CD4-positive, alpha-beta T cell (primary cell): ENCODE results near the gene HDAC4. TPM values are rescaled to one million over a fixed set of nuclear protein-coding genes. Genes with fewer than 3 reads are reported as not detected.

Source experiments
- ATAC-seq: fragments of 200-7000 bp; cut with Tn5 transposase; one replicate; pipeline ENCODE4 v1.10.0; 2022; ENCODE audit warnings: mild to moderate bottlenecking; ENCODE audit not compliant: poor library complexity
- CTCF ChIA-PET: fragments of 350-600 bp; sonication (Branson Sonifier 250); formaldehyde crosslinking; loops from one replicate; lab custom pipeline; 2021; ENCODE audit warnings: antibody characterized with exemption, inconsistent platforms; lab: Charles Lee
- POLR2A ChIA-PET: fragments of 350-600 bp; sonication (Branson Sonifier 250); formaldehyde crosslinking; loops from one replicate; lab custom pipeline; 2021; ENCODE audit warnings: antibody characterized with exemption, inconsistent platforms; lab: Charles Lee
- DNase-seq, 14 experiments: peaks; one replicate each; pipeline ENCODE4 v3.0.0-alpha.2; 2013 to 2020; ENCODE audit warnings: mixed read lengths in 2 of 14
- H3K27ac ChIP-seq, 2 donors: one replicate each; pipeline versions ENCODE4 v1.5.1 to v1.7.0; 2013; ENCODE audit warnings: low read length in 2 of 2, low read depth in 1 of 2, mild to moderate bottlenecking in 1 of 2
- H3K27me3 ChIP-seq, 2 experiments: 1 replicate in 1 of 2; 2 replicates in 1 of 2; pipeline versions ENCODE4 v1.6.1 to v1.7.0; 2013; ENCODE audit warnings: low read length in 2 of 2, control low read depth in 1 of 2, mild to moderate bottlenecking in 1 of 2, moderate library complexity in 1 of 2; ENCODE audit not compliant: insufficient read depth in 2 of 2, control insufficient read depth in 1 of 2
- H3K36me3 ChIP-seq: one replicate; pipeline ENCODE4 v1.6.1; 2013; ENCODE audit warnings: low read length, control low read depth; ENCODE audit not compliant: insufficient read depth
- H3K4me1 ChIP-seq: one replicate; pipeline ENCODE4 v1.6.1; 2013; ENCODE audit warnings: low read length, control low read depth; ENCODE audit not compliant: insufficient read depth
- H3K4me3 ChIP-seq: one replicate; pipeline ENCODE4 v1.5.1; 2013; ENCODE audit warnings: mild to moderate bottlenecking, low read length, moderate library complexity
- H3K9me3 ChIP-seq, 2 experiments: 1 replicate in 1 of 2; 2 replicates in 1 of 2; pipeline versions ENCODE4 v1.6.1 to v1.7.0; 2013; ENCODE audit warnings: low read length in 2 of 2, mild to moderate bottlenecking in 2 of 2, control low read depth in 1 of 2, moderate library complexity in 1 of 2; ENCODE audit not compliant: control insufficient read depth in 1 of 2, insufficient read depth in 1 of 2
- H3K27ac Mint-ChIP-seq: one replicate; pipeline ENCODE4 v1.8.0; 2020; ENCODE audit warnings: mixed read lengths
- H3K27me3 Mint-ChIP-seq: one replicate; pipeline ENCODE4 v1.8.0; 2021; ENCODE audit warnings: mixed read lengths
- H3K36me3 Mint-ChIP-seq: one replicate; pipeline ENCODE4 v1.8.0; 2021; ENCODE audit warnings: low read depth, mixed read lengths
- H3K4me1 Mint-ChIP-seq: one replicate; pipeline ENCODE4 v1.8.0; 2021; ENCODE audit warnings: low read depth, mixed read lengths
- H3K4me3 Mint-ChIP-seq: one replicate; pipeline ENCODE4 v1.8.0; 2020; ENCODE audit warnings: mild to moderate bottlenecking, mixed read lengths
- H3K9me3 Mint-ChIP-seq: one replicate; pipeline ENCODE4 v1.8.0; 2020; ENCODE audit warnings: mixed read lengths
- intact Hi-C, 2 experiments: fragments of 100-400 bp; cut with DNase I in 1 of 2; cut with micrococcal nuclease in 1 of 2; formaldehyde crosslinking; loops; one replicate each; pipeline versions ENCODE4 v1.15.1 to v1.9.0; 2023 to 2025; cut with DNase I, micrococcal nuclease
- total RNA-seq, 174 experiments: library from RNA in 2 of 174; stranded (reverse) in 2 of 174; gene quantifications; one replicate each; pipeline ENCODE4 v1.2.3 and lab custom pipeline; 2021 to 2026
- TF ChIP-seq, protein P1 (sequence below): fragments of 200-600 bp; IDR thresholded peaks from one replicate; pipeline ENCODE4 v1.8.0; 2022; ENCODE audit warnings: antibody characterized with exemption, mild to moderate bottlenecking

Gene HDAC4
- total RNA-seq, 2 experiments from 2014 or later = 45.3 to 49.2 TPM

DNA sequence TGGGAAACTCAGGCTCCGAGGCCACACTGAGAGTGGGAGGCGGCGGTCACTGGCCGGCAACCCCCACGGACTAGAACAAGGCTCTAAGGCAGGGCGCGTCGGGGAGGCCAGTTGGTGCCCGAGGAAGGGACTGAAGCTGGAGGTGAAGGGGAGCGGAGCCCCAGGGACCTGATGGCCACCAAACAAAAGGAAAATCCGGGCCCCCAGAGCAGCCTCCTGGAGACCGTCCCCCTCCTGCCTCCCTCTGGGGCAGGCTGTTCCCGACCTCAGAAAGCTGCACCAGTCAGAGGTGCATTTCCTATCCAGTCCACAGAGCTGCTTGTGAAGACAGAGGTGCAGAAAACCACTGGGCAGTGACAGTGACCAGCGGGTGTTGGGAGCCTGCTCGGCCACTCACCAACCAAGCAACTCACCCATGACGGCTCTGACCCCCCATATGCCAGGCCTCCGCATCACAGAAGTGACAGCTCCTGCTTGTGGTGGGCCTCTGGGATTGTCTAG lies 380.2 kb downstream of the HDAC4 start:
- CTCF ChIA-PET = no interaction called here
- Histone ChIP-seq H3K4me3 (no peak overlapping the region), H3K4me1 (no peaks in the 10 kb centered on the region), H3K36me3 (no peaks in the 10 kb centered on the region), H3K9me3 (peaks cover 0 to 10% of the 10 kb centered on the region in 2 experiments), H3K27me3 (peaks cover 0 to 4% of the 10 kb centered on the region in 2 experiments), H3K27ac (no peak overlapping the region)
- POLR2A ChIA-PET = no interaction called here
- Mint-ChIP-seq H3K27me3 (peaks cover 21% of the 10 kb centered on the region), H3K36me3 (no peaks in the 10 kb centered on the region), H3K4me1 (no peaks in the 10 kb centered on the region), H3K9me3 (no peaks in the 10 kb centered on the region), H3K4me3 (no peak overlapping the region), H3K27ac (no peak overlapping the region)
- no peak for ATAC-seq
- TF ChIP-seq, protein P1, sequence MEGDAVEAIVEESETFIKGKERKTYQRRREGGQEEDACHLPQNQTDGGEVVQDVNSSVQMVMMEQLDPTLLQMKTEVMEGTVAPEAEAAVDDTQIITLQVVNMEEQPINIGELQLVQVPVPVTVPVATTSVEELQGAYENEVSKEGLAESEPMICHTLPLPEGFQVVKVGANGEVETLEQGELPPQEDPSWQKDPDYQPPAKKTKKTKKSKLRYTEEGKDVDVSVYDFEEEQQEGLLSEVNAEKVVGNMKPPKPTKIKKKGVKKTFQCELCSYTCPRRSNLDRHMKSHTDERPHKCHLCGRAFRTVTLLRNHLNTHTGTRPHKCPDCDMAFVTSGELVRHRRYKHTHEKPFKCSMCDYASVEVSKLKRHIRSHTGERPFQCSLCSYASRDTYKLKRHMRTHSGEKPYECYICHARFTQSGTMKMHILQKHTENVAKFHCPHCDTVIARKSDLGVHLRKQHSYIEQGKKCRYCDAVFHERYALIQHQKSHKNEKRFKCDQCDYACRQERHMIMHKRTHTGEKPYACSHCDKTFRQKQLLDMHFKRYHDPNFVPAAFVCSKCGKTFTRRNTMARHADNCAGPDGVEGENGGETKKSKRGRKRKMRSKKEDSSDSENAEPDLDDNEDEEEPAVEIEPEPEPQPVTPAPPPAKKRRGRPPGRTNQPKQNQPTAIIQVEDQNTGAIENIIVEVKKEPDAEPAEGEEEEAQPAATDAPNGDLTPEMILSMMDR = no peak
- intact Hi-C loops = no loop called here
- no peak for DNase-seq

DNA sequence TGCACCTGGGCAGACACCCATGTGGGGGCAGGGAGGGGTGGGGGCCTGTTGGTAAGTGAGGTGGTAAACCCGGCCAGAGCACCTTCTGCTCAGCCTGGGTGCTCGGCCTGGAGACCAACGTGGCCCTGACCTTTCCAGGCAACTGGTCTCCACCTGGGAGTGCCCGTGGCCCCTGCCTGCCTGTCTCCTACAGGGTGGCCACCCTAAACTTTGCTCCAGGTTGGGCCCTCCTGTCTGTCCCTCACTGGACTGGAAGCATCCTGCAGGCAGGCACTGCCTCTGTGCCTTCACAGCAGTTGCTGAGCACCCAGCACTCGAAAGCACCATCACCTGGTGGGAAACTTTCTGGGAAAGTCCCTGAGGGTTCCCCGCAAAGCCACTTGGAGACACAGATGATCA lies 381.6 kb downstream of the HDAC4 start:
- Mint-ChIP-seq H3K27ac (no peak overlapping the region), H3K4me1 (no peaks in the 10 kb centered on the region), H3K9me3 (no peaks in the 10 kb centered on the region), H3K27me3 (peaks cover 12% of the 10 kb centered on the region), H3K36me3 (no peaks in the 10 kb centered on the region), H3K4me3 (no peak overlapping the region)
- no peaks in the 10 kb centered on the region for H3K4me1 ChIP-seq
- peaks cover 4% of the 10 kb centered on the region in 2 experiments for H3K27me3 ChIP-seq
- H3K36me3 ChIP-seq = no peaks in the 10 kb centered on the region
- ATAC-seq (no peak), DNase-seq (no peak)
- H3K9me3 ChIP-seq = peaks cover 0 to 10% of the 10 kb centered on the region in 2 experiments
- H3K27ac ChIP-seq = no peak overlapping the region
- TF ChIP-seq, protein P1 = no peak
- H3K4me3 ChIP-seq = no peak overlapping the region
- CTCF ChIA-PET = no interaction called here
- intact Hi-C loops = no loop called here
- POLR2A ChIA-PET = no interaction called here

DNA sequence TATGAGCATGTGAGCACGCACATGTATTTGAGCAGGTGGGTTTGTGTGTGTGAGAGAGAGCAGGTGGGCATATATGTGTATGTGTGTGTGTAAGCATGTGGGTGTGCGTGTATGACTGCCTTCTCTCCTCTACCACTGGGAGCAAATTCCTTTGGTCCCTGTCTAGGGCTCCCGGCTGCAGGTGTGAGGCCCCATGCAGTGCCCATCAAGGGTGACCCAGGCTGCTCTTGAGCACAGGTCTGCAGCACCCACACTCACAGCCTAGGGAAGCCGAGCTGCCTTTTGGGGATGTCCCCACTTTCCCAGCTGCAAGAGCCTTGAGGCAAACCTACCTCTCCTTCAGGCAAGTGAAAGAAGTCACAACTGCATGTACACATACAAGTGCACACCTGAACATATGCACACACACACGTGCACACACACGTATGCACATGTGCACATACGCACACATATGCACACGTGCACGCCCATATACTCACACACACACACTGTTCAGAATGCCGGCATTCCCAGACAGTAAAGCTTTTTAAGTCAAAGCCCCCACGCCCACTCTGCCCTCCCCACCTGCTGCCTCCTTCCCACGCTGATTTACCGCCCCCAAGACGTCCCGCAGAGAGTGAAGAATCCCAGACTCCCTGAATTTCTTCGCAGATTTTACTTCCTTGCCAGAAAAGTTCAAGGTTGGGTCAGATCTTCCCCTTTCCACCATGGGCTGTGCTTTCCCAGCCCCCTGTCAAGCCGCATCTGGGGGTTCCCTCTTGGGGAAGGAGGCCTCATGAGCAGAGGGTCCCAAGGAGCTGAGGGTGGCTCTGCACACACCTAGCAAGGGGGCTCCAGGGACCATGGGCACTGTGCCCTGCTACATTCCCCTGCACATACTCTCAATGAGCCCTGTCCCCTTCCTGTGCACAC lies 382.3 kb downstream of the HDAC4 start:
- TF ChIP-seq, protein P1 = no peak
- peaks cover 0 to 10% of the 10 kb centered on the region in 2 experiments for H3K9me3 ChIP-seq
- no peak for DNase-seq
- H3K36me3 Mint-ChIP-seq = no peaks in the 10 kb centered on the region
- intact Hi-C loops = no loop called here
- H3K4me3 Mint-ChIP-seq = no peak overlapping the region
- ChIA-PET POLR2A (no interaction called here), CTCF (no interaction called here)
- no peak overlapping the region for H3K27ac ChIP-seq
- H3K27me3 Mint-ChIP-seq = peaks cover 12% of the 10 kb centered on the region
- H3K27ac Mint-ChIP-seq = no peak overlapping the region
- H3K27me3 ChIP-seq = peaks cover 4% of the 10 kb centered on the region in 2 experiments
- no peaks in the 10 kb centered on the region for H3K36me3 ChIP-seq
- H3K9me3 Mint-ChIP-seq = no peaks in the 10 kb centered on the region
- ATAC-seq = no peak
- H3K4me1 ChIP-seq = no peaks in the 10 kb centered on the region
- H3K4me3 ChIP-seq = no peak overlapping the region
- H3K4me1 Mint-ChIP-seq = no peaks in the 10 kb centered on the region
